ENCODE results near the gene HDAC4. TPM values are rescaled to one million over a fixed set of nuclear protein-coding genes. Genes with fewer than 3 reads are reported as not detected.

The HDAC4 gene
- polyA plus RNA-seq, 1 donor (not counting 4 experiments of a cell fraction or from before 2014, with no cell fraction given) = 2.9 TPM

DNA sequence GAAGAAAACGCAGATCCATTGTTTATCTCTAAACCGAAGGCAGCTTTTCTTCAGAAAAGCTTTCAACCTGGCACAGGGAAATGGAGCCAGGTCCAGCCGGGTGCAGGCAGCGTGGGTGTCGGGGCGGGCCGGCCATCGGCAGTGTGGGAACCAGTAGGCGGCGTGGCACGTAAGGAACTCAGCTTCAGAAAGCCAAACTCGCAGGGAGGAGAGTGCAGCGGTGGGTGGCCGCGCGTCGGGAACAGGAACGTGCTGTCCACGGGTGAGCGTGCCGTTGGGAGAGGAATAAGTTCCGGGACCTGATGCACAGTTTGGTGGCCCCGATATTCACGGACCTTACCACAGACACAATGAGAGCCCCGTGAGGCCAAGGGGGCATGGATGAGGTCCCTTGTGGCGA is 282.6 kb downstream of the HDAC4 start:
- Histone ChIP-seq H3K4me3 (ENCODE audit: control insufficient read depth in 2 of 3, extremely low read depth in 1 of 3, insufficient read depth in 2 of 3, low read depth in 1 of 3, low read length in 3 of 3) (no peak overlapping the region), H3K36me3 (ENCODE audit: control insufficient read depth in 2 of 2, extremely low read depth in 1 of 2, insufficient read depth in 2 of 2, low read length in 2 of 2) (no peaks in the 10 kb centered on the region), H3K9me1 (ENCODE audit: control insufficient read depth, extremely low read depth, insufficient read depth, low read length) (no peaks in the 10 kb centered on the region), H3K4me2 (ENCODE audit: control insufficient read depth, extremely low read depth, insufficient read depth, low read depth, low read length) (no peak overlapping the region), H3K27me3 (ENCODE audit: control insufficient read depth, extremely low read depth, insufficient read depth, low read length) (no peaks in the 10 kb centered on the region), H3K9me3 (ENCODE audit: control insufficient read depth, low read depth, low read length) (no peaks in the 10 kb centered on the region), H3K4me1 (ENCODE audit: control insufficient read depth, extremely low read depth, insufficient read depth, low read length) (peaks cover 17% of the 10 kb centered on the region), H4K20me1 (ENCODE audit: control insufficient read depth, extremely low read depth, insufficient read depth, low read length) (no peaks in the 10 kb centered on the region), H2AFZ (ENCODE audit: control insufficient read depth, low read length) (no peak overlapping the region), H3K79me2 (ENCODE audit: control insufficient read depth, insufficient read depth, low read length) (no peaks in the 10 kb centered on the region), H3K9ac (ENCODE audit: control insufficient read depth, extremely low read depth, insufficient read depth, low read length) (no peak overlapping the region), H3K27ac (ENCODE audit: control insufficient read depth, insufficient read depth, low read length) (no peak overlapping the region)
- FAIRE-seq (no peak), DNase-seq (ENCODE audit: low read depth, low spot score) (no peak)
- dilution Hi-C loops (cut with MboI; ENCODE audit: extremely low pct_ligation_motif_present, low sequenced_read_pairs) = no loop called here
- no peak for TF ChIP-seq EZH2 (IDR thresholded peaks at IDR 0.05; ENCODE audit: low read length)
- no peak for TF ChIP-seq CTCF (optimal IDR thresholded peaks at IDR 0.05 in 1 of 3, IDR thresholded peaks at IDR 0.05 in 1 of 3, conservative IDR thresholded peaks at IDR 0.05 in 1 of 3; ENCODE audit: extremely low read depth in 1 of 3, insufficient read depth in 2 of 3, low read length in 3 of 3)

- dilution Hi-C loops (cut with MboI; ENCODE audit: extremely low pct_ligation_motif_present, low sequenced_read_pairs) = no loop called here
- Histone ChIP-seq H3K4me3 (ENCODE audit: control insufficient read depth in 2 of 3, extremely low read depth in 1 of 3, insufficient read depth in 2 of 3, low read depth in 1 of 3, low read length in 3 of 3) (no peak overlapping the region), H3K27me3 (ENCODE audit: control insufficient read depth, extremely low read depth, insufficient read depth, low read length) (no peaks in the 10 kb centered on the region), H4K20me1 (ENCODE audit: control insufficient read depth, extremely low read depth, insufficient read depth, low read length) (no peaks in the 10 kb centered on the region), H3K9me3 (ENCODE audit: control insufficient read depth, low read depth, low read length) (no peaks in the 10 kb centered on the region), H3K36me3 (ENCODE audit: control insufficient read depth in 2 of 2, extremely low read depth in 1 of 2, insufficient read depth in 2 of 2, low read length in 2 of 2) (no peaks in the 10 kb centered on the region), H3K9me1 (ENCODE audit: control insufficient read depth, extremely low read depth, insufficient read depth, low read length) (no peaks in the 10 kb centered on the region), H3K27ac (ENCODE audit: control insufficient read depth, insufficient read depth, low read length) (no peak overlapping the region), H3K79me2 (ENCODE audit: control insufficient read depth, insufficient read depth, low read length) (no peaks in the 10 kb centered on the region), H2AFZ (ENCODE audit: control insufficient read depth, low read length) (no peak overlapping the region), H3K9ac (ENCODE audit: control insufficient read depth, extremely low read depth, insufficient read depth, low read length) (no peak overlapping the region), H3K4me1 (ENCODE audit: control insufficient read depth, extremely low read depth, insufficient read depth, low read length) (peaks cover 17% of the 10 kb centered on the region), H3K4me2 (ENCODE audit: control insufficient read depth, extremely low read depth, insufficient read depth, low read depth, low read length) (no peak overlapping the region)
- DNase-seq (ENCODE audit: low read depth, low spot score) = no peak
- no peak for FAIRE-seq
- TF ChIP-seq CTCF (optimal IDR thresholded peaks at IDR 0.05 in 1 of 3, IDR thresholded peaks at IDR 0.05 in 1 of 3, conservative IDR thresholded peaks at IDR 0.05 in 1 of 3; ENCODE audit: extremely low read depth in 1 of 3, insufficient read depth in 2 of 3, low read length in 3 of 3) (no peak), EZH2 (IDR thresholded peaks at IDR 0.05; ENCODE audit: low read length) (no peak)
These were observed 283.0 kb downstream of the HDAC4 start for GRCh38 chr2:239117831-239118230.
